ENCODE measurements around the gene BOD1.

The BOD1 gene

GRCh38 chr5:173640156-173640804 is 23.8 kb upstream of the BOD1 start:
- DNase-seq, result peak; percentile 18

GRCh38 chr5:173638126-173639040 is 21.9 kb upstream of the BOD1 start:
- DNase-seq, result no peak

GRCh38 chr5:173637340-173637739 is 20.9 kb upstream of the BOD1 start:
- no peak for DNase-seq

- no peak for DNase-seq
These were observed 18.1 kb upstream of the BOD1 start for GRCh38 chr5:173634465-173634983.

GRCh38 chr5:173633304-173633703 is 16.9 kb upstream of the BOD1 start:
- DNase-seq, result no peak

- no peak for DNase-seq
These were observed 15.0 kb upstream of the BOD1 start for GRCh38 chr5:173631478-173631877.

GRCh38 chr5:173630724-173631365 is 14.4 kb upstream of the BOD1 start:
- DNase-seq, result no peak

- DNase-seq, result no peak
These were observed 13.2 kb upstream of the BOD1 start for GRCh38 chr5:173629628-173630027.

GRCh38 chr5:173628501-173628900 is 12.1 kb upstream of the BOD1 start:
- no peak for DNase-seq

GRCh38 chr5:173627860-173628392 is 11.5 kb upstream of the BOD1 start:
- no peak for DNase-seq

- no peak for DNase-seq
These were observed 10.8 kb upstream of the BOD1 start for GRCh38 chr5:173627271-173627670.

GRCh38 chr5:173626505-173626820 is 10.0 kb upstream of the BOD1 start:
- DNase-seq, result no peak

- peak; percentile 23 for DNase-seq
These were observed 9.4 kb upstream of the BOD1 start for GRCh38 chr5:173625673-173626504.

- DNase-seq, result no peak
These were observed 8.8 kb upstream of the BOD1 start for GRCh38 chr5:173625261-173625660.

- no peak for DNase-seq
These were observed 7.8 kb upstream of the BOD1 start for GRCh38 chr5:173624282-173624681.

- DNase-seq, result no peak
These were observed 7.3 kb upstream of the BOD1 start for GRCh38 chr5:173623789-173624188.

GRCh38 chr5:173623296-173623771 is 6.9 kb upstream of the BOD1 start:
- no peak for DNase-seq

- DNase-seq, result no peak
These were observed 6.0 kb upstream of the BOD1 start for GRCh38 chr5:173622183-173623047.

GRCh38 chr5:173620784-173621183 is 4.3 kb upstream of the BOD1 start:
- DNase-seq, result no peak

GRCh38 chr5:173618927-173619519 is 2.6 kb upstream of the BOD1 start:
- peak; percentile 69 for DNase-seq

Measured in RPMI8226 (cell line).